C4-2B (cell line): Measurements from ENCODE around the gene KMT2B.

Experiments used
- CTCF ChIP-seq: fragments of 450-650 bp; conservative IDR thresholded peaks from 2 replicates; pipeline ENCODE4 v1.5.1; 2017; ENCODE audit warnings: mild to moderate bottlenecking
- ZFX ChIP-seq: fragments of 450-650 bp; IDR thresholded peaks from 2 replicates; pipeline ENCODE4 v1.6.1; 2017

GRCh38 chr19:35710784-35711723 is 6.7 kb upstream of the KMT2B start:
- no peak for TF ChIP-seq CTCF
- TF ChIP-seq ZFX = no peak
